Cardiac muscle cell (in vitro differentiated cells and primary cell): ENCODE measurements around the gene BTG2. TPM values are rescaled to one million over a fixed set of nuclear protein-coding genes. Genes with fewer than 3 reads are reported as not detected.

Experiments
- DNase-seq, 2 donors: peaks; one replicate each; pipeline versions ENCODE4 v3.0.0 to v3.0.0-alpha.2; 2010 to 2017; ENCODE audit warnings: low read depth in 1 of 2, low spot score in 1 of 2
- H3K27ac ChIP-seq: fragments of 200-600 bp; sonication (generic); 2 replicates; pipeline ENCODE4 v1.5.1; 2016
- H3K27me3 ChIP-seq: fragments of 200-600 bp; sonication (generic); 2 replicates; pipeline ENCODE4 v1.6.0; 2016; ENCODE audit warnings: control low read depth
- H3K36me3 ChIP-seq: fragments of 200-600 bp; sonication (generic); 2 replicates; pipeline ENCODE4 v1.5.1; 2016; ENCODE audit warnings: control low read depth
- H3K4me1 ChIP-seq: fragments of 200-600 bp; sonication (generic); 2 replicates; pipeline ENCODE4 v1.8.1; 2017; ENCODE audit warnings: low read depth, mild to moderate bottlenecking, mixed run types
- H3K4me3 ChIP-seq: fragments of 200-600 bp; sonication (generic); 2 replicates; pipeline ENCODE4 v1.5.1; 2016; ENCODE audit warnings: mild to moderate bottlenecking
- H3K9me3 ChIP-seq: fragments of 200-600 bp; sonication (generic); 2 replicates; pipeline ENCODE4 v1.5.1; 2017; ENCODE audit warnings: low read depth, mild to moderate bottlenecking, control low read depth
- polyA plus RNA-seq: library from polyadenylated mRNA; unstranded; fragments of >200 nt; fragmentation: Nextera tagmentation; extraction: Ambion mirVana; gene quantifications from 2 replicates; pipeline ENCODE4 v1.2.1, GENCODE V29; 2016
- total RNA-seq: library from RNA; depleted of rRNA; stranded (reverse); fragments of >200 nt; gene quantifications from 2 replicates; pipeline ENCODE4 v1.2.3, GENCODE V29; 2016
- TF ChIP-seq, protein P1 (sequence below): IDR thresholded peaks from 2 replicates; pipeline ENCODE4 v1.5.1; 2012; ENCODE audit warnings: low read depth, mild to moderate bottlenecking, low read length

The BTG2 gene
- total and polyA plus RNA-seq, 2 experiments from 2014 or later, result 45.6 to 66.0 TPM

DNA sequence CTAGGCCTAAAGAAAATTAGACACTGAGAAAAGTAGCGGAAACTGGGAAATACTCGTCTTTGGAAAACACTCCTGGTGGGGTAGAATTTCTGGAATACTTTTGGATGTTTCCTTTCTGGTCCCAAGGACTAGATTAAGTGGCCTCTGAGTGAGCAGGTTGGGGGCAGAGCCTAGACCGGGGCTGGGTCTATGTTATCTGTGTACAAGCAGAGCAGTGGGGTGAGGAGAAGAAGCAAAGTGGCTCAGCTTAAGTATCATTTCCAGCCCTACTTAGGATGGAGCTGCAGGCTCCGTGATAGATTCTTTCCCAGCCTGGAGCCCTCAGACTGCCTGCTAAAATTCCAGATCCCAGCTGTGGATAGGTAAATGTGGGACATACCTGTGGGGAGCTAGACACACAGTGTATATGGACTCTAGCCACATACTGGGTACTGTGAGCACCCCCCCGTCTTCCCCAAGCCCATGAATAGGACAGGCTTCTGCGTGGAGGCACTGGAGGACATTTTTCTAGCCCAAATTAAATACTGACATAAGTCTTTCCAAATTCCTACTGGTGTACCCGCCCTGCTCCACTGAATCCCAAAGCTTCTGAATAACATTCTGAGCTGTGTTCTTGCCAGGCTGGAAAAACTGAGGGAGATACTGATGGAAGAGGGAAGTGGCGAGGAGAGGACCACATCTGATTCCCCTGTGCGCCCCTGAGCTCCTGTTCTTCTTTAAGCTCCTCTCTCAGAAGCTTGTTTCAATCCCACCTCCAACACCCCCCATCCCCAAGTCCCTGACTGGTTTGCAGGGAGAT is 38.8 kb downstream of the BTG2 start:
- Histone ChIP-seq H3K27me3 (peaks cover 3% of the 10 kb centered on the region), H3K36me3 (no peaks in the 10 kb centered on the region), H3K27ac (no peak overlapping the region), H3K4me1 (peaks cover 36% of the 10 kb centered on the region), H3K4me3 (no peak overlapping the region), H3K9me3 (no peaks in the 10 kb centered on the region)
- TF ChIP-seq, protein P1, sequence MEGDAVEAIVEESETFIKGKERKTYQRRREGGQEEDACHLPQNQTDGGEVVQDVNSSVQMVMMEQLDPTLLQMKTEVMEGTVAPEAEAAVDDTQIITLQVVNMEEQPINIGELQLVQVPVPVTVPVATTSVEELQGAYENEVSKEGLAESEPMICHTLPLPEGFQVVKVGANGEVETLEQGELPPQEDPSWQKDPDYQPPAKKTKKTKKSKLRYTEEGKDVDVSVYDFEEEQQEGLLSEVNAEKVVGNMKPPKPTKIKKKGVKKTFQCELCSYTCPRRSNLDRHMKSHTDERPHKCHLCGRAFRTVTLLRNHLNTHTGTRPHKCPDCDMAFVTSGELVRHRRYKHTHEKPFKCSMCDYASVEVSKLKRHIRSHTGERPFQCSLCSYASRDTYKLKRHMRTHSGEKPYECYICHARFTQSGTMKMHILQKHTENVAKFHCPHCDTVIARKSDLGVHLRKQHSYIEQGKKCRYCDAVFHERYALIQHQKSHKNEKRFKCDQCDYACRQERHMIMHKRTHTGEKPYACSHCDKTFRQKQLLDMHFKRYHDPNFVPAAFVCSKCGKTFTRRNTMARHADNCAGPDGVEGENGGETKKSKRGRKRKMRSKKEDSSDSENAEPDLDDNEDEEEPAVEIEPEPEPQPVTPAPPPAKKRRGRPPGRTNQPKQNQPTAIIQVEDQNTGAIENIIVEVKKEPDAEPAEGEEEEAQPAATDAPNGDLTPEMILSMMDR, result no peak
- peak in 1 of 2 donors; percentile 36 for DNase-seq

DNA sequence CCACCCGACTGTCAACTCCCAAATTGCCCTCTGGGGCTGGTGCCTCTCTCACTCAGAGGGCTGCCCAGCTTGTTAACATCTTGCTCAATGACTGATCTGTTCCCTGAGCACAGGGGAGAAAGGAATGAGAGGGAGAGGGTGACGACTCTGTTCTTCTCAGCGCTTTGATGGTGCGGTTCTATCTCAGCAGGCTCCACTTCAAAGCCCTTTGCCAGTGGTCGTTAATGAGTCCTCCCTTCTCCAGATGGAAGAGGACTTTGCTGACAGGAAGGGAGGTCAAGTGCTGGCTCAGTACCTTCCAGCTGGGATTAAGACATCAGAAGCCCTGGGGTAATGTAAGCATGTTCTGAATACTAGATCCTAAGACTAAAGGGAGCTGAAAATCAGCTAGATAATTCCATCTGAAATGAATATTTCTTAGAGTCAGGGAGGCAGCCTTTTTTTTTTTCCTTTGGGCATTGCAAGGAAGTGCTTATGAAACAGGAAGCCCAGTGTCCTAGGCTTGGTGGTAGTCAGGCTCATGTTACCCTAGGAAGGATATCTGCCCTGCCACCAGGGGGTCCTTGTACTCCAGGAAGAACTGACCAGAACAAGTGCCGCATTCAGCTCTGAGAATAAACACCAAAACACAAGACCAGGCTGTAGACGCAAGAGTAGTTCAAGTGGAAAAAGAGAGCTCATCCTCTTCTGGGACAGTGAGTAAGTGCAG is 40.9 kb downstream of the BTG2 start:
- Histone ChIP-seq H3K27ac (no peak overlapping the region), H3K36me3 (no peaks in the 10 kb centered on the region), H3K4me3 (no peak overlapping the region), H3K4me1 (peaks cover 41% of the 10 kb centered on the region), H3K9me3 (no peaks in the 10 kb centered on the region), H3K27me3 (peaks cover 3% of the 10 kb centered on the region)
- DNase-seq, result peak in 1 of 2 donors; percentile 40
- TF ChIP-seq, protein P1, result peak; percentile 20

DNA sequence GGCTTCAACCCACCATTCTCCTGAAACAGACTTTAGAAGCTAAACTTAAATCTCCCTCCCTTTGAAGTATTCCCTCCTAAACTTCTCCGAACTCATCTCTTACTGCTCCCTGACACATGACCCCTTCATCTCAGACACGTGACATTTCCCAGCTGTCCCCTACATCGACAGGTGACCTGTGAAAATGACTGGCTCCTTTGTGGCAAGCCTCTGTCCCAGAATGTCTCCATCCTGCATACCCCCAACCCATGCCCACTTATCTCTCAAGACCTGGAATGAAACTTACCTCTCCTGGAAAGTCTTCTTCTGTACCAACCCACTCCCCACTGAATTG is 41.4 kb downstream of the BTG2 start:
- H3K9me3 ChIP-seq, result no peaks in the 10 kb centered on the region
- H3K27me3 ChIP-seq, result no peaks in the 10 kb centered on the region
- H3K4me1 ChIP-seq, result peaks cover 41% of the 10 kb centered on the region
- TF ChIP-seq, protein P1, result no peak
- H3K4me3 ChIP-seq, result no peak overlapping the region
- H3K27ac ChIP-seq, result no peak overlapping the region
- DNase-seq, result no peak
- H3K36me3 ChIP-seq, result no peaks in the 10 kb centered on the region

DNA sequence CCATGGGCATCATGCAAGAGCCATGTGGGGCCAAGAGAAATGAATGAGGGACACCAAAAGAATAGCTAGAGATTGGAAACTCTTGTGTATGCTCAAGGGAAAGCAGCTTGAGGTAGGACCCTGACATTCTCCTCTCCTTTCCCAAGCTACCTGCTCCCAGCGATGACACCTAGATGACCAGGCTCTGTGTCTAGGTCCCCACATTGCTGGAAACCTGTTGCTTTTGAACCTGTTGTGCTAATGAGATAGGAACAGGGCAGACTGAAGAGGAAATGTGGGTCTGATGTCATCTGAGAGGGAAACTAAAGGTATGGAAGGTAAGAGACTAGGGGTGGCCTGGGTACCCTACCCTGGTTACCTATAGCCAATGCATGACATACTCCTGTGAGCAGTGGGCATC is 43.8 kb downstream of the BTG2 start:
- Histone ChIP-seq H3K9me3 (no peaks in the 10 kb centered on the region), H3K27ac (no peak overlapping the region), H3K36me3 (no peaks in the 10 kb centered on the region), H3K27me3 (no peaks in the 10 kb centered on the region), H3K4me3 (no peak overlapping the region), H3K4me1 (peaks cover 25% of the 10 kb centered on the region)
- TF ChIP-seq, protein P1, result no peak
- no peak for DNase-seq

DNA sequence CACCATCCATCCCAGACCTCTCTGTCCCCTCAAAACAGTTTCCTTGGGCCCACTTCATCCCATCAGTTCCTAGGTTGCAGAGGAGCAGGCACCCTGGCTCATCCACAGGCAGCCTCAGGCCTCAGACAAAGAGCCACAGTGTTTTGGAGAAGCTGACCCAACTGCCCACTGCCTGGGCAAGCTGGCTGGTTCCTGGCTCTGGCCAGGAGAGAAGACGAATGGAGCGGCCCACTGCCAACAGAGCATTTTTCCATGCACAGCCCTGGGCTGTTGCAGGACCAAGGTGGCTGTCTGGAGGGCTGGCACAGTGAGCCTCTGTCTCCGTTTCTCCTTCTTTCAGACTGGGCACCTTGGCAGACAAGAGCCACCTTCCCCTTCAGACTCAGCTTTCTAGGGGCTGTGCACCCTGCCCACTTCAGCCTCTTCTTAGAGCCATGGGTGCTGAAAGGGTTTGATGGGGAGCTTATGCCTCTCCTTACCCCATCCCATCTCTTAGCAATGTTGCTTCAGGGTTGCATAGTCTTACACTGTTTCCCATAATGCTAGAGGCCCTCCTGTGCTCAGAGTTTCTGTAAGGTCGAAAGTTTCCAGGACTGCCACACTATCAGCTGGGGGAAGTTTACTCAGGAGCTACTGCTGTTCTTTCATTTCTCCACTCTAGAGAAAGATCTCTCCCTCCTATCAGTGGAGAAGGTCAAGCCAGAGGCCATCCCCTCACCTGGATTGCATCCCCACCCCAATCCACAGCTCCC is 44.6 kb downstream of the BTG2 start:
- Histone ChIP-seq H3K27ac (no peak overlapping the region), H3K27me3 (no peaks in the 10 kb centered on the region), H3K9me3 (no peaks in the 10 kb centered on the region), H3K36me3 (no peaks in the 10 kb centered on the region), H3K4me3 (no peak overlapping the region), H3K4me1 (peaks cover 20% of the 10 kb centered on the region)
- TF ChIP-seq, protein P1, result no peak
- peak in 1 of 2 donors; percentile 34 for DNase-seq
